GM18502 (cell line): ENCODE data around the gene PNRC2.
"Not testable (repeated sequence)": the region's sequence is repeated elsewhere in the genome, so short reads cannot be mapped to it uniquely, and the experiment has no call there.

Experiments used
- ATAC-seq: cut with Tn5 transposase; IDR thresholded peaks from one replicate; pipeline ENCODE4 v1.9.1; 2021; ENCODE audit warnings: mild to moderate bottlenecking; ENCODE audit not compliant: unreplicated experiment, poor library complexity

Gene PNRC2

GRCh38 chr1:23947366-23947765 lies 12.3 kb upstream of the PNRC2 start:
- no peak for ATAC-seq

- no peak for ATAC-seq
Measured at GRCh38 chr1:23953020-23953419, 6.6 kb upstream of the PNRC2 start.

DNA sequence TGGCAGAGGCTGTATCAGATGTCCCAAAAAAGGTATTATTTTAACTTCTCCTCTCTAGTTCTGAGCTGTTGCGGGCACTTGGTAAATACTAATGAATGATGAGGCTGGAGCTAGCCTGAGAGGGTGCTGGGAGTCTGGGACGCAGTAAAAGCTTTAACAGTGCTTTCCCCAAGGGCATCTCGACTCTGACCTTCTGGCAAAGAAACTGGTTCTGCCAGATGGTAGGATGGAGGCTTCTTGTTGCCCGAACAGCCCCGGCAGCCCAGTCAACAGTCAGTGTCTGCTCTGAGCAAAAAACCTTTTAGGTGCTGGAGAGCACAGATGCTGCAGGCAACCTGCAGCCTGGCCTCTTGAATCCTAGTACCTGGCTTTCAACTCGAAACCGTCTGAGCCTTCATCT lies 2.5 kb upstream of the PNRC2 start:
- ATAC-seq, result no peak

DNA sequence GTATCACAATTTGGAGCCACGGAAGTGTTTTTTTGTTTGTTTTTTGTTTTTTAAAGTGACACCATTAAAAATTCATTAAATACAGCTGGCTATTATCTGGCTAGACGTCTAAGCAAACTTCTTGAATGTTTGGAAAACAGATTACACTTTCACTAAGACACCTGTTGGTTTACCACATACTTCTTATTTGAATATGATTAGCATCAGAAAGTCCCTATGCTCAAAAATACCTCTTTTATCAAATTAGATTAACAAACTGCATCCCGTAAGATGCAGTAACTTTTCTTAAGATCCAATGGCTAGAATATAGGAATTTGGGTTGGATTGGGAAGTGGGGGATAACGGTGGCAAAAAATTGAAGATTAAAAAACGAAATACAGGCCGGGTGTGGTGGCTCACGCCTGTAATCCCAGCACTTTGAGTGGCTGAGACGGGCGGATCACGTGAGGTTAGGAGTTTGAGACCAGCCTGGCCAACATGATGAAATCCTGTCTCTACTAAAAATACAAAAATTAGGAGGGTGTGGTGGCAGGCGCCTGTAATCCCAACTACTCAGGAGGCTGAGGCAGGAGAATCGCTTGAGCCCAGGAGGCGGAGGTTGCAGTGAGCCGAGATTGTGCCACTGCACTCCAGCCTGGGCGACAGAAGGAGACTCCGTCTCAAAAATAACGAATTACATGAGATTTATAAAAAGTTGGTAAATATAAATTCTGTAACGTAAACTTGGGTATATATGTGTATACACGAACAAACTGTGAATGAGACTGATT lies 1.4 kb upstream of the PNRC2 start:
- not testable (repeated sequence) for ATAC-seq

- peak; percentile 67 for ATAC-seq
Measured at GRCh38 chr1:23958810-23959460, 693 bp upstream of the PNRC2 start.

DNA sequence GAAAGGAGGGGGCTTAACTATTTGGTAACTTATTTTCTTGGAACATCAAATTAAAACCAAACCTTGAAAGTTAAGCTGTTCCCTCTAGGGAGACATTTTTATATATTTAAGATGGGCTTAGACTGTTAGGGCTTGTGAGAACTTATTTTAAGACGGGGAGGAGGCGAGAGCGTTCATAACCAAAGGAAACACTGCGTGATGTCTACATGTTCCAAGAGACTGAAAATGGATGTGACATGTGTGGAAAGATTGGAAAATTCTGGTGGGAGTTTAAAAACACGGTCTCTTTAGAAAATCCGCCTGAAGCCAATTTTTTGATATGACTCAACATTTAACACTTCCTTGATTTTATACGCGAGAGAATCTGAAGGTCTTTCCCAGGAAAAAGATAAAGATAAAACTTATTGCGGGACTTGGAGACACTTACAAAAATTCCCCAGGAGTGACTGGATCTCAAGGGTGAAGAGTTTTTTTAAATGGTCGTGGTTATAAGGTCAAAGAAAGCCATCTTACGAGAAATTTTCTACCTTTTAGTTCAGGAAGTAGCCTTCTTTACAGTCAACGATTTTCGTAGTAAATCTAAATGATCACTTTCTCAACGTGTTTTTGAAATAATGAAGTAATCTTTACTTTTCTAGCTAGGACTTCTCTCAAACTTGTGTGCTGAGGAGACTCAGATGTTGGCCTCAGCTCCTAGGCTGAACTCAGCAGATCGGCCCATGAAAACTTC lies 828 bp downstream of the PNRC2 start:
- no peak for ATAC-seq

GRCh38 chr1:23963617-23964234 lies 4.1 kb downstream of the PNRC2 start:
- ATAC-seq, result no peak

GRCh38 chr1:23964235-23964668 lies 4.6 kb downstream of the PNRC2 start:
- no peak for ATAC-seq

- no peak for ATAC-seq
Measured at GRCh38 chr1:23964790-23965740, 5.4 kb downstream of the PNRC2 start.

- ATAC-seq, result no peak
Measured at GRCh38 chr1:23966973-23967493, 7.4 kb downstream of the PNRC2 start.

GRCh38 chr1:23967871-23968270 lies 8.2 kb downstream of the PNRC2 start:
- ATAC-seq, result no peak

DNA sequence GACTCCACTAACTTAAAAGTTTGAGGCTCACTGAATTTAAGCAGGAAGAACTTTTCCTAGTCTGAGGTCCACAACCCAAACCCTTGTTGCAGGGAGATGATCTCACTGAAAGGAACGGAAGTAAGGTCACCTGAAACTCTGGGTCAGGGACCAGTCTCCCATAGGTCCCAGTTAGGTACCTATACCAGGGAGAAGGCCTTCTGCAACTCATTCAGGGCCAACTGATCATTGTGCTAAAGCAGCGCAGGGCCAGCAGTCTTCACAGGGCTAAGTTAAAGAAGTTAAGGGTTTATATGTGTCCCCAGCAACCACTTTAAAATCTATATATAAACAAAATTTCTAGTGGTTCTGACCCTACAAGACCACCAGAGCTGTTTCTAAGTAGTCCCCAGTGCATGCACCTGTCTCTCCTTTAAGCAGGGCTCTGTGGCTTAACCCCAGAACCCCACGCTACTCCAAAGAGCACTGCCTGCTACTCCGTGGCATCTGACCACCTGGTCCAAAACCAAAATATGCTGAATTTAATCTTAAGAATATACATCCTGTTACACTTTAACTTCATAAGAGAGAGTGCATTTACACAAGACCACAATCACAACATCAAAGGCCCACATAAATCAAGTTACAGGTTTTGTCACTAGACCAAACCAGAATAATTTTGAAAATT lies 17.7 kb downstream of the PNRC2 start:
- ATAC-seq, result no peak

DNA sequence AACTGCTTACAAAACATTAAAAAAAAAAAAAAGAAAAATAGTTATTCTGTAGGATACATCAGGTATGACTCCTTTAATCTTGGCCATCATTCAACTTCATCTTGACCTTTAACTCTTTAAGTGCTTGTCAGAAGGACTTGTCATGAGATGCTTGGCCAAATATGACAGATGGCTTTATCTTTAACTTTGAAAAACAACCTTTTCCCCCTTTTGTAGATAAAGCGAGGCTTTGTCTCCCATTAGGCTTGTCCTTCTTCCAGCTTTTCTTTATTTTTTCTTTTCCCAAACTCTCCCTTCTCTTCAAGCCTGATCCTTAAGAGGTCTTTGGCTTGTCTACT lies 18.2 kb downstream of the PNRC2 start:
- ATAC-seq, result no peak

DNA sequence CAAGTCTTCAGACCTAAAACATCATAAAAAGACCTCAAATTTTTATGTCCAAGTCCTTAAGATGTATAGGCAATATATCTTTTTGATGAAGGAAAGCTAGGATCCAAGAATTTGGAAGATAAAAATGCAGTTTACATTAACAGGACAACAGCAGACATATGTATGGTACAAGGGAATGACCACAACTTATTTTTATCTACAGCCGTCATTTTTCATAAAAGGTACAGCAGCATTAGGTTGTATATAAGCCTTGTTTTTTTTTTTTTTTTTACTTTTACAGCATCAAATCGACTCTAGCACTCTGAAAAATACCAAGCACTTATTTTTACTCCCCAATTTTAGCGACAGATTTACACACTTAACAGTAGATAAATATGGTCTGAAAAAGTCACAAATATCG lies 19.2 kb downstream of the PNRC2 start:
- ATAC-seq, result no peak

DNA sequence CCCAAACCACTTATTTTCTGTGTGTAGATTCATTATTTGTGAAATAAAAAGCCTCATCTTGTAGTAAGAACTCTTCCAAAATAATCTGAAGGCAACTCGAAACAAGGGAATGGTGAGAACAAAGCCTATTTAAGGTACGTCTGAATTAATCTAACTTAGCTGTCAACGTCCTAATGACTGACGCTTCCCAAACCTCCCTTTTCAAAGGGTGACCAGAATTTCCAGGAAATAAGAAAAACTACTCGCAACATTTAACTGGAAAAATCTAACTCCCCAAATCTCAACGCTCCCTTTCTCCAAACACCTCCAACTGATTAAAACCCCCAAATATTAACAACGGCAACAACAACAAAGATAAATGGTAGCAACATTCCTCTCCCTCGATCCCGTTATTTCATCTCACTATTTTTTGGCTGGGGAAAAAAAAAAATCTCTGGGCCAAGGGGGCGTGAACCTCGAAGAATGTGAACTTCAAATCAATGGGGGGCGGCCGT lies 19.8 kb downstream of the PNRC2 start:
- ATAC-seq, result no peak

DNA sequence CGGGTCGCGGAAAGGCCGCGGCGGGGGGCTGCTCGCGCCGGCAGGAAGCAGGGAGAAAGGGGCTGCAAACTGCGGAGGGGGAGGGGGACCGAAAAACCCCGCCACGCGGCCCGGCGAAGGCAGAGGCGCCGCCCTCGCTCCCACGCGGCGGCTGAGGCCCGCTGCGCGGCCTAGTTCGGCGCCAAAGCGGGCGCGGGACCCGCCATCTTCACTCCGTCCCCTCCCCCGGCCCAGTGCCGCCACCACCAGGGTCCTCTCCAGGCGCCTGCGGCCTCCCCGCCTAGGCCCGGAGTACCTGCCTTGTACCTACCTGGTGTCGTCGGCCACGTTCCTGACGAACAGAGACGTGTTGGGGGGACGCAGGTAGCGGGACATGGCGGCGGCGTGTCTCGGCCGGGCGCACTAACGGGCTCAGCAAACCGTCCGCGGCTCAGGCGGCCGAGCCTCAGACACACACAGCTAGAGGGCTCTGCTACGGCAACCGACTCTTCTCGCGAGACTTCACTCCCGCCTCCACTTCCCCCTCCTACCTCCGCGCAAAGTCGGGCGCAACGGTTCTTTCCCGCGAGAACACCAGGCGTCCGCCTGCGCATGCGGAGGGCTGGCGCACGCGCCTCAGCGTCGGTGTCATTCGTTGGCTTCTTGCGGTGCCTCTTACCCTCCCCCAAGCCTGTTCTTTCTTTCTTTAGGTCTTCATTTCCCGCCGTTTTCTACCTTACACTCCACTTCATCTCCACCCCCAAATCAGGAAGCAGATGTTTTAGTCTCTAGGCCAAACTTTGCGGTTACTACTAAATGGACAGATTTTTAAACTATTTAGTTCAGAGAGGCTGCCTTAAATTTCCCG lies 20.5 kb downstream of the PNRC2 start, which contains the start of gene SRSF10:
TSS of gene SRSF10 (minus strand) at position 447 of the 847 bp plus-strand sequence. CDS start at position 375, 72 bp downstream.
- ATAC-seq, result peak; percentile 79

- ATAC-seq, result peak; percentile 41
Measured at GRCh38 chr1:23980728-23981070, 21.1 kb downstream of the PNRC2 start.
